K562 (cell line): Measurements from ENCODE around the gene IL27RA. TPM values are rescaled to one million over a fixed set of nuclear protein-coding genes. Genes with fewer than 3 reads are reported as not detected.

Experiments
- C11orf30 ChIP-seq: fragments of 450-650 bp; IDR thresholded peaks from 2 replicates; pipeline ENCODE4 v1.6.1; 2016; ENCODE audit warnings: low read depth, mild to moderate bottlenecking
- ESRRA ChIP-seq: fragments of 450-650 bp; IDR thresholded peaks from 2 replicates; pipeline ENCODE4 v1.6.1; 2014; ENCODE audit warnings: low read depth, mild to moderate bottlenecking, moderate library complexity, borderline replicate concordance
- ETS2 ChIP-seq: IDR thresholded peaks from 2 replicates; pipeline ENCODE4 v1.6.1; 2016; ENCODE audit warnings: borderline replicate concordance, missing genetic modification characterization, mild to moderate bottlenecking, moderate library complexity, missing compliant biosample characterization; ENCODE audit not compliant: poor library complexity, severe bottlenecking
- FUS ChIP-seq: fragments of 200-400 bp; formaldehyde crosslinking; optimal IDR thresholded peaks from 2 replicates; pipeline ENCODE3; 2017; ENCODE audit warnings: low read depth, low read length
- HDAC1 ChIP-seq, 2 experiments: fragments of 450-650 bp; IDR thresholded peaks; 2 replicates each; pipeline ENCODE4 v1.6.1; 2016 to 2017; ENCODE audit warnings: inconsistent platforms in 1 of 2, mild to moderate bottlenecking in 1 of 2, moderate library complexity in 1 of 2
- HNRNPL ChIP-seq: fragments of 200-400 bp; formaldehyde crosslinking; IDR thresholded peaks from 2 replicates; pipeline ENCODE4 v1.6.1; 2017; ENCODE audit warnings: low read depth, mild to moderate bottlenecking, low read length
- POLR2AphosphoS2 ChIP-seq: IDR thresholded peaks from 2 replicates; pipeline ENCODE4 v1.6.1; 2012; ENCODE audit warnings: low read length, improper control_type of control experiment
- PTRF ChIP-seq: fragments of 450-650 bp; IDR thresholded peaks from 2 replicates; pipeline ENCODE4 v1.6.1; 2016; ENCODE audit warnings: mild to moderate bottlenecking, missing genetic modification characterization, missing compliant biosample characterization
- SRSF3 ChIP-seq: fragments of 200-400 bp; formaldehyde crosslinking; IDR thresholded peaks from 2 replicates; pipeline ENCODE4 v1.6.1; 2016; ENCODE audit warnings: mild to moderate bottlenecking, low read length, moderate library complexity; ENCODE audit not compliant: insufficient read depth
- ZNF644 ChIP-seq: fragments of 200-800 bp; sonication (Bioruptor generic); IDR thresholded peaks from 2 replicates; pipeline ENCODE4 v1.6.1; 2016; ENCODE audit warnings: low read depth, missing genetic modification characterization, missing compliant biosample characterization
- ZNF778 ChIP-seq: fragments of 450-650 bp; formaldehyde crosslinking; IDR thresholded peaks from 2 replicates; pipeline ENCODE4 v1.4.0; 2020; ENCODE audit warnings: mild to moderate bottlenecking, moderate library complexity
- polyA plus RNA-seq, 8 experiments: library from polyadenylated mRNA; depleted of rRNA in 4 of 8; stranded (reverse) in 5 of 8; unstranded in 3 of 8; fragments of >200 nt; fragmentation: Nextera tagmentation in 2 of 8; fragmentation: Illumina TruSeq in 1 of 8; extraction: Ambion mirVana in 2 of 8; extraction: Trizol in 1 of 8; gene quantifications; 2 replicates each; pipeline versions ENCODE4 v1.2.1 to v1.2.3, GENCODE V29; 2011 to 2014; ENCODE audit warnings: inconsistent platforms in 1 of 8, missing spikeins in 1 of 8
- total RNA-seq, 7 experiments: library from RNA; depleted of rRNA in 6 of 7; stranded (reverse); fragments of >200 nt in 6 of 7; fragmentation: Illumina TruSeq in 2 of 7; extraction: Trizol in 2 of 7; gene quantifications; 2 replicates each; pipeline versions ENCODE4 v1.2.1 to v1.2.3, GENCODE V29; 2011 to 2021; ENCODE audit warnings: low replicate concordance in 1 of 7
- TF ChIP-seq, protein P1 (sequence below): fragments of 200-600 bp; sonication (generic); IDR thresholded peaks from one replicate; pipeline ENCODE4 v1.6.1; 2012; ENCODE audit warnings: mild to moderate bottlenecking, low read depth, low read length, inconsistent platforms
- TF ChIP-seq, protein P2 (sequence below): sonication (generic); formaldehyde crosslinking; IDR thresholded peaks from 2 replicates; pipeline ENCODE4 v1.8.0; 2022; ENCODE audit warnings: missing genetic modification reagents, mild to moderate bottlenecking, borderline replicate concordance

IL27RA gene
- total and polyA plus RNA-seq, 9 of the 15 experiments (the other 6 are each of a cell fraction or from before 2014, with no cell fraction given) = 1.9 to 15.9 (median 12.0) TPM

GRCh38 chr19:14081797-14082674 lies 50.5 kb downstream of the IL27RA start (continued):
- TF ChIP-seq, protein P1, sequence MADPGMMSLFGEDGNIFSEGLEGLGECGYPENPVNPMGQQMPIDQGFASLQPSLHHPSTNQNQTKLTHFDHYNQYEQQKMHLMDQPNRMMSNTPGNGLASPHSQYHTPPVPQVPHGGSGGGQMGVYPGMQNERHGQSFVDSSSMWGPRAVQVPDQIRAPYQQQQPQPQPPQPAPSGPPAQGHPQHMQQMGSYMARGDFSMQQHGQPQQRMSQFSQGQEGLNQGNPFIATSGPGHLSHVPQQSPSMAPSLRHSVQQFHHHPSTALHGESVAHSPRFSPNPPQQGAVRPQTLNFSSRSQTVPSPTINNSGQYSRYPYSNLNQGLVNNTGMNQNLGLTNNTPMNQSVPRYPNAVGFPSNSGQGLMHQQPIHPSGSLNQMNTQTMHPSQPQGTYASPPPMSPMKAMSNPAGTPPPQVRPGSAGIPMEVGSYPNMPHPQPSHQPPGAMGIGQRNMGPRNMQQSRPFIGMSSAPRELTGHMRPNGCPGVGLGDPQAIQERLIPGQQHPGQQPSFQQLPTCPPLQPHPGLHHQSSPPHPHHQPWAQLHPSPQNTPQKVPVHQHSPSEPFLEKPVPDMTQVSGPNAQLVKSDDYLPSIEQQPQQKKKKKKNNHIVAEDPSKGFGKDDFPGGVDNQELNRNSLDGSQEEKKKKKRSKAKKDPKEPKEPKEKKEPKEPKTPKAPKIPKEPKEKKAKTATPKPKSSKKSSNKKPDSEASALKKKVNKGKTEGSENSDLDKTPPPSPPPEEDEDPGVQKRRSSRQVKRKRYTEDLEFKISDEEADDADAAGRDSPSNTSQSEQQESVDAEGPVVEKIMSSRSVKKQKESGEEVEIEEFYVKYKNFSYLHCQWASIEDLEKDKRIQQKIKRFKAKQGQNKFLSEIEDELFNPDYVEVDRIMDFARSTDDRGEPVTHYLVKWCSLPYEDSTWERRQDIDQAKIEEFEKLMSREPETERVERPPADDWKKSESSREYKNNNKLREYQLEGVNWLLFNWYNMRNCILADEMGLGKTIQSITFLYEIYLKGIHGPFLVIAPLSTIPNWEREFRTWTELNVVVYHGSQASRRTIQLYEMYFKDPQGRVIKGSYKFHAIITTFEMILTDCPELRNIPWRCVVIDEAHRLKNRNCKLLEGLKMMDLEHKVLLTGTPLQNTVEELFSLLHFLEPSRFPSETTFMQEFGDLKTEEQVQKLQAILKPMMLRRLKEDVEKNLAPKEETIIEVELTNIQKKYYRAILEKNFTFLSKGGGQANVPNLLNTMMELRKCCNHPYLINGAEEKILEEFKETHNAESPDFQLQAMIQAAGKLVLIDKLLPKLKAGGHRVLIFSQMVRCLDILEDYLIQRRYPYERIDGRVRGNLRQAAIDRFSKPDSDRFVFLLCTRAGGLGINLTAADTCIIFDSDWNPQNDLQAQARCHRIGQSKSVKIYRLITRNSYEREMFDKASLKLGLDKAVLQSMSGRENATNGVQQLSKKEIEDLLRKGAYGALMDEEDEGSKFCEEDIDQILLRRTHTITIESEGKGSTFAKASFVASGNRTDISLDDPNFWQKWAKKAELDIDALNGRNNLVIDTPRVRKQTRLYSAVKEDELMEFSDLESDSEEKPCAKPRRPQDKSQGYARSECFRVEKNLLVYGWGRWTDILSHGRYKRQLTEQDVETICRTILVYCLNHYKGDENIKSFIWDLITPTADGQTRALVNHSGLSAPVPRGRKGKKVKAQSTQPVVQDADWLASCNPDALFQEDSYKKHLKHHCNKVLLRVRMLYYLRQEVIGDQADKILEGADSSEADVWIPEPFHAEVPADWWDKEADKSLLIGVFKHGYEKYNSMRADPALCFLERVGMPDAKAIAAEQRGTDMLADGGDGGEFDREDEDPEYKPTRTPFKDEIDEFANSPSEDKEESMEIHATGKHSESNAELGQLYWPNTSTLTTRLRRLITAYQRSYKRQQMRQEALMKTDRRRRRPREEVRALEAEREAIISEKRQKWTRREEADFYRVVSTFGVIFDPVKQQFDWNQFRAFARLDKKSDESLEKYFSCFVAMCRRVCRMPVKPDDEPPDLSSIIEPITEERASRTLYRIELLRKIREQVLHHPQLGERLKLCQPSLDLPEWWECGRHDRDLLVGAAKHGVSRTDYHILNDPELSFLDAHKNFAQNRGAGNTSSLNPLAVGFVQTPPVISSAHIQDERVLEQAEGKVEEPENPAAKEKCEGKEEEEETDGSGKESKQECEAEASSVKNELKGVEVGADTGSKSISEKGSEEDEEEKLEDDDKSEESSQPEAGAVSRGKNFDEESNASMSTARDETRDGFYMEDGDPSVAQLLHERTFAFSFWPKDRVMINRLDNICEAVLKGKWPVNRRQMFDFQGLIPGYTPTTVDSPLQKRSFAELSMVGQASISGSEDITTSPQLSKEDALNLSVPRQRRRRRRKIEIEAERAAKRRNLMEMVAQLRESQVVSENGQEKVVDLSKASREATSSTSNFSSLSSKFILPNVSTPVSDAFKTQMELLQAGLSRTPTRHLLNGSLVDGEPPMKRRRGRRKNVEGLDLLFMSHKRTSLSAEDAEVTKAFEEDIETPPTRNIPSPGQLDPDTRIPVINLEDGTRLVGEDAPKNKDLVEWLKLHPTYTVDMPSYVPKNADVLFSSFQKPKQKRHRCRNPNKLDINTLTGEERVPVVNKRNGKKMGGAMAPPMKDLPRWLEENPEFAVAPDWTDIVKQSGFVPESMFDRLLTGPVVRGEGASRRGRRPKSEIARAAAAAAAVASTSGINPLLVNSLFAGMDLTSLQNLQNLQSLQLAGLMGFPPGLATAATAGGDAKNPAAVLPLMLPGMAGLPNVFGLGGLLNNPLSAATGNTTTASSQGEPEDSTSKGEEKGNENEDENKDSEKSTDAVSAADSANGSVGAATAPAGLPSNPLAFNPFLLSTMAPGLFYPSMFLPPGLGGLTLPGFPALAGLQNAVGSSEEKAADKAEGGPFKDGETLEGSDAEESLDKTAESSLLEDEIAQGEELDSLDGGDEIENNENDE = no peak
- TF ChIP-seq ZNF778 (CRISPR knock-in tag) (no peak), ETS2 (no peak), HDAC1 (IDR thresholded peaks at IDR 0.05) (peak in 1 of 2 experiments; percentile 18; a peak in 1 of 4 replicates), FUS (no peak), C11orf30 (no peak), HNRNPL (no peak), POLR2AphosphoS2 (no peak), ESRRA (no peak), SRSF3 (no peak), ZNF644 (tag) (no peak; the same call in 1 of the 2 replicates), PTRF (tag) (no peak)
- TF ChIP-seq, protein P2, sequence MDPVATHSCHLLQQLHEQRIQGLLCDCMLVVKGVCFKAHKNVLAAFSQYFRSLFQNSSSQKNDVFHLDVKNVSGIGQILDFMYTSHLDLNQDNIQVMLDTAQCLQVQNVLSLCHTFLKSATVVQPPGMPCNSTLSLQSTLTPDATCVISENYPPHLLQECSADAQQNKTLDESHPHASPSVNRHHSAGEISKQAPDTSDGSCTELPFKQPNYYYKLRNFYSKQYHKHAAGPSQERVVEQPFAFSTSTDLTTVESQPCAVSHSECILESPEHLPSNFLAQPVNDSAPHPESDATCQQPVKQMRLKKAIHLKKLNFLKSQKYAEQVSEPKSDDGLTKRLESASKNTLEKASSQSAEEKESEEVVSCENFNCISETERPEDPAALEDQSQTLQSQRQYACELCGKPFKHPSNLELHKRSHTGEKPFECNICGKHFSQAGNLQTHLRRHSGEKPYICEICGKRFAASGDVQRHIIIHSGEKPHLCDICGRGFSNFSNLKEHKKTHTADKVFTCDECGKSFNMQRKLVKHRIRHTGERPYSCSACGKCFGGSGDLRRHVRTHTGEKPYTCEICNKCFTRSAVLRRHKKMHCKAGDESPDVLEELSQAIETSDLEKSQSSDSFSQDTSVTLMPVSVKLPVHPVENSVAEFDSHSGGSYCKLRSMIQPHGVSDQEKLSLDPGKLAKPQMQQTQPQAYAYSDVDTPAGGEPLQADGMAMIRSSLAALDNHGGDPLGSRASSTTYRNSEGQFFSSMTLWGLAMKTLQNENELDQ (CRISPR knock-in tag) = no peak
